Fibroblast of gingiva (primary cell): ENCODE data around the gene FCHSD2.

Source experiments
- DNase-seq: peaks from one replicate; pipeline ENCODE4 v3.0.0-alpha.2; 2011; ENCODE audit warnings: low read depth

FCHSD2 gene

GRCh38 chr11:73172992-73173656, 31.0 kb upstream of the FCHSD2 start:
- DNase-seq, result no peak

GRCh38 chr11:73171436-73172161, 29.5 kb upstream of the FCHSD2 start:
- DNase-seq, result no peak

- DNase-seq, result no peak
Observed at GRCh38 chr11:73170140-73170539, 28.0 kb upstream of the FCHSD2 start.

- no peak for DNase-seq
Observed at GRCh38 chr11:73168925-73169579, 26.9 kb upstream of the FCHSD2 start.

- DNase-seq, result no peak
Observed at GRCh38 chr11:73167363-73167954, 25.3 kb upstream of the FCHSD2 start.

- no peak for DNase-seq
Observed at GRCh38 chr11:73164803-73165540, 22.9 kb upstream of the FCHSD2 start.

- no peak for DNase-seq
Observed at GRCh38 chr11:73163638-73164174, 21.6 kb upstream of the FCHSD2 start.

- DNase-seq, result no peak
Observed at GRCh38 chr11:73162196-73162740, 20.1 kb upstream of the FCHSD2 start.

- no peak for DNase-seq
Observed at GRCh38 chr11:73160005-73160760, 18.1 kb upstream of the FCHSD2 start.

- no peak for DNase-seq
Observed at GRCh38 chr11:73159297-73159696, 17.2 kb upstream of the FCHSD2 start.

GRCh38 chr11:73158356-73159051, 16.4 kb upstream of the FCHSD2 start:
- peak; percentile 62 for DNase-seq

- peak; percentile 62 for DNase-seq
Observed at GRCh38 chr11:73157101-73158010, 15.2 kb upstream of the FCHSD2 start.

GRCh38 chr11:73156686-73157085, 14.6 kb upstream of the FCHSD2 start:
- DNase-seq, result no peak

GRCh38 chr11:73156114-73156513, 14.0 kb upstream of the FCHSD2 start:
- DNase-seq, result no peak

GRCh38 chr11:73155102-73155501, 13.0 kb upstream of the FCHSD2 start:
- DNase-seq, result no peak

- DNase-seq, result no peak
Observed at GRCh38 chr11:73154178-73154577, 12.1 kb upstream of the FCHSD2 start.

GRCh38 chr11:73152861-73153483, 10.9 kb upstream of the FCHSD2 start:
- no peak for DNase-seq

GRCh38 chr11:73152086-73152853, 10.2 kb upstream of the FCHSD2 start:
- DNase-seq, result no peak
